Medulla oblongata (tissue), 1 donor: ENCODE measurements around the gene PHF21A.
"Not testable (repeated sequence)": the region's sequence is repeated elsewhere in the genome, so short reads cannot be mapped to it uniquely, and the experiment has no call there.

Source experiments
- DNase-seq: peaks from one replicate; pipeline ENCODE4 v3.0.0-alpha.2; 2015; ENCODE audit errors: extremely low spot score

Gene PHF21A

DNA sequence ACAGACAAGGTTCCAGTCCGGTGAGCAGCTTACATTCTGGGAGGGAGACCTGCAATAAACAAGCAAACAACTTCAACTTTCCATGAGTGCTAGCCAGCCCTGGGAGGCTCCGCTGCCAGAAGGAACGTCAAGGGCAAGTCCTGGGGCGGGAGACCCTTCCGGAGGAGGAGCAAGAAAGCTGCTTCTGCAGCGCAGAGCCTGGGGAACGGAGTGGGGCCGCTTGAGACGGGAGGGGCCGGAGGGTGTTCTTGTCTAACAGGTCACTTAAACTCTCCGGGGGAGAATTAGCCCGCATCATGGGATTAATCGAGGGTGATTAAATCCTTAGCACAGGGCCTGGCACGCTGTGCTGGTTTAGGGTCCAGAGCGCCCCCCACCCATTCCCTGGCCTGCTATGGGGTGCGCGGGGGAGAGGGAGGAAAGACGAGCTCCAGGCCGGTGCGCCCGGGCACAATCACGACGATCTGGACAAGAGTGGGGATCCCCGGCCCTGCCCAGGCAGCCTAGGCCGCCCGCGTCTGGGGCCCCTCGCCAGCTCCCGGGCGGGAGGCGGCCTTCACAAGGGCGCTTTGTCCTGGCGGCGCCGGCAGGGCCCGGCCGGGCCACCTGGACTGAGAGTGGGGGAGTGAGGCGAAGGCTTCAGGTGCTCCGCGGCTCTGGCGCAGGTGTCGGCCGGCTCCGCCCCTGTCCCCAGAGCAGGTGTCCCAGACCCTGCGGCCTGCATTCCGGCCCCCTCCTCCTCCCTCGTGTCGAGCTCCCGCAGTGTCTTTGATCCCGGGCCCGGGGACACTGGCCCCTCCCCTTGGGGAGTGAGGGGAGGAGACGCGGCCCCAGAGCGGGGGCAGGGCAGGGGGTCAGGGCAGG lies 199.5 kb downstream of the PHF21A start:
- DNase-seq: no peak

GRCh38 chr11:45920531-45921477 lies 200.4 kb downstream of the PHF21A start:
- no peak for DNase-seq

DNA sequence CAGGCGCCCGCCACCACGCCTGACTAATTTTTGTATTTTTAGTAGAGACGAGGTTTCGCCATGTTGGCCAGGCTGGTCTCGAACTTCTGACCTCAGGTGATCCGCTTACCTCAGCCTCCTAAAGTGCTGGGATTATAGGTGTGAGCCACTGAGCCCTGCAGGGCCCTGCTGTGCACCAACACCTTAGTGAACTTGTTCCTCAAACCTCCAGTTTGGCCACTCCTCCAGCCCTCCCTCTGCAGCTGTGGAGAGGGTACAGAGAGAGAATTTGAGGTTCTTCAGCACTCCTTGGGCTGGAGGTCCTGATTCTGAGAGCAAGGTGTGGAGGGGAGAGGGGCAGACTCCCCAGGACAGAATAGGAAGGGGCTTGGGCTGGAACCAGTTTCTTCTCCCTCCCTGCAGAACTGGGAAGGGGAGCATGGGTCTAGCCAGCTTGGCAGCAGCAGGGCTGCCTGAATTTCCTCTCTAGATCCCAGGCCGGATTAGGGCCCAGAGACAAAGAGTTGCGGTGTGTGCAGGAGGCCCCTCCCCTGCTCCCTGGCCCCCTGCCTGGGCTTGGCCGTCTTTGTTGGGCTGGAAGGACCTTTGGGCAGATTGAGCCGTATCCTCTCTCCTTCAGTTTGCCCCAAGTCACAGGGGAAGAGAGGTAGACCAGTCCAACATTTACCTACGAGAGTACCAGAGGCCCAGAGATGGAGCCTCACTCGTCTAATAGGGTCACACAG lies 201.3 kb downstream of the PHF21A start:
- DNase-seq: no peak

GRCh38 chr11:45918962-45919675 lies 202.1 kb downstream of the PHF21A start:
- no peak for DNase-seq

- DNase-seq: peak; percentile 84
These were observed 202.8 kb downstream of the PHF21A start for GRCh38 chr11:45918331-45918941.

- peak; percentile 98 for DNase-seq
These were observed 203.5 kb downstream of the PHF21A start, which contains the start of gene PEX16 for GRCh38 chr11:45917623-45918330. Gene PEX16 (minus strand): TSS chr11:45917877. CDS start chr11:45917811, 66 bp downstream.

GRCh38 chr11:45917286-45917622 lies 204.0 kb downstream of the PHF21A start:
- no peak for DNase-seq

- no peak for DNase-seq
These were observed 205.8 kb downstream of the PHF21A start for GRCh38 chr11:45915446-45915845.

GRCh38 chr11:45913942-45914635 lies 207.2 kb downstream of the PHF21A start:
- DNase-seq: no peak

DNA sequence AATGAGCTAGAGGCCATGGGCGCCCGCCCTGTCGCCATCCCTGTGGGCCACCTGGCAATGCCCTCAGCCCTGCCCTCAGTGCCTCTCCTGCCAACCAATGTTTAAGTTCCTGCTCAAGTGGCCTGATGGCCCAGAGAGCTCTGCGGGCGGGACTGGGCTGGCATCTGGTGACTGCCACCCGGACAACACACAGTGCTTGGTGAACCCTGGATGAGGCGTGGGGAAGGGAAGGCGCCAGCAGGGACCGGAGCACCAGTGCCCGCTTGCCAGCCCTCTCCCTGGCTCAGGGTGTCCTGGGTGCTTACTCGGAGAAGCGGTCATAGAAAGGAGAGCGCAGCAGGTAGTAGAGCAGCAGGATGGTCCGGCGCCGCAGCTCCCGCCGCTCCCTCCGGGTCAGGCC lies 207.7 kb downstream of the PHF21A start:
- no peak for DNase-seq

GRCh38 chr11:45910623-45911022 lies 210.6 kb downstream of the PHF21A start:
- no peak for DNase-seq

GRCh38 chr11:45909594-45910475 lies 211.4 kb downstream of the PHF21A start:
- peak; percentile 36 for DNase-seq

DNA sequence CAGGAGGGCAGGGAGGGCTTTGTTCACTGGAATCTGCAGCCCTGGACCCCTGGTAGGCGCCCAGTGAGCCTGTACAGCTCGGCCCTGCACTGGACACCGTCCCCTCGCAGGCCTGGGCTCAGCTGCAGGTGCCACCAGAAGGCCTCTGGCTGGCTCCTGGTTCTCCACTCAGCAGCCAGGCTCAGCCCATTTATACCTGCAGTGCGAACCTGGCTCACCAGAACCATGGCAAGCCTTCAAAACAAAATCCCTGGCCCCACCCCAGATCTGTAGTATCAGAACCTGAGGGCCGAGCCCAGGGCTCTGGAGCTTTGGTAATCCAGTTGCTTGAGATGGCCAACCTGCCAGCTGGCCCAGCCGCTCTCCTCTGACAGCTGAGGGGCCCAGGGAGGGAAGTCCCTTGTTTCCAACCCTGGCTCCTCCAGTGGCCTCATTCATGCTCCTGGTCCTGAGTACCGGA lies 213.3 kb downstream of the PHF21A start:
- DNase-seq: no peak

DNA sequence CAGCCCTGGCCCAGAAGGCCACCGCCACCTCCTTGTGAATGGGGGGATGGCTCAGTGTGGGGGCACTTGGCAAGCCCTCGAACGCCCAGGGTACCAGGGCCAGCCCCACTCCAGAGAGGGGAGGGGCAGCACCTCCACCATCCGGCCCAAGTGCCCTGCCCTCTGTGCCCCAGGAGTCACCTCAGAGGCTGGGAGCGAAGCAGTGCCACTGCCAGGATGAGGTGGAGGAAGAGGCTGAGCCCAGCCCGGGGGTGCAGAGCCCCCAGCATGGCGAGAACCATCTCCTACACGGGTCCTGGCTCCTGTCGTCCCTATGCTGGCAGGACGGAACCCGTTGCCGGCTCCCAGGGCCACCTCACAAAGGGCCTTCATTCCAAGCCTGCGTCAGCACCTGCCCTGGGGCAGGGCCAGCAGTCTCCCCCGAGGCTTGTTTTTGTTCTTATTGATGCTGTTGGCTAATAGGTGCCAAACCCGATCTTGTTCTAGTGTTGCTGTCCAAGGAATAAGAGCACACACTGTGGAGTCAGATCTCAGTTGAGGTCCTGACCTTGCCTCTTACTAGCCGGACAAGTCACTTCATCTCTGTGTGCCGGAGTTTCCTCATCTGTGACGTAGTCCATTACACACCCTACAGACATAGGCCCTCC lies 214.2 kb downstream of the PHF21A start, which contains the start of gene FREY1:
FREY1 (minus strand) TSS at position 307 of the 647 bp plus-strand sequence; CDS start at position 281, 26 bp downstream.
- no peak for DNase-seq

DNA sequence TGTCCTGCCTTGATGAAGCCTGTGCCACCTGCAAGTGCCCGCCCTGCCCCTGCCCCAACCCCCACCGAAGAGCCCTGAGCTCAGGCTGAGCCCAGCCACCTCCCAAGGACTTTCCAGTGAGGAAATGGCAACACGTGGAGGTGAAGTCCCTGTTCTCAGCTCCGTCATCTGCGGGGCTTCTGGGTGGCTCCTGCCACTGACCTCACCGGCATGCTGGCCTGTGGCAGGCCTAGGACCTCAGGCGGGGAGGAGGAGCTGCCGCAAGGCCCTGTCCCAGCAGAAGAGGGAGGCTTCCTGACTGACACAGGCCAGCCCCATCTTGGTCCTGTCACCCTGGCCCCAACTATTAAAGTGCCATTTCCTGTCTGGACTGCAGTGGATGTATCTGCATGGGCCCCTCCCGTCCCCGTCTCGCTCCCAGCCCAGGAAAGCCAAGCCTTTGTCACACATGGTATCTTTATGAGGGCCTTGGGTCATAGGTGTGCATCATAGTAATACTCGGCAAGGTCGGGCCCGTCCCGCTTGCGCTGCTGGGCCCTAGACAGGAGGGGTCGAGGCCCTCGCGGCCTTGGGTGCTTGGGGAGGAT lies 215.1 kb downstream of the PHF21A start:
- no peak for DNase-seq

GRCh38 chr11:45905576-45905975 lies 215.7 kb downstream of the PHF21A start:
- DNase-seq: not testable (repeated sequence)

GRCh38 chr11:45905095-45905494 lies 216.2 kb downstream of the PHF21A start:
- no peak for DNase-seq
